Neural progenitor cell (in vitro differentiated cells): ENCODE data around the gene SPRY1.

ENCODE experiments used
- EZH2 ChIP-seq: fragments of 200-600 bp; sonication (generic); IDR thresholded peaks from 2 replicates; pipeline ENCODE4 v1.6.1; 2017; ENCODE audit warnings: antibody characterized with exemption, mild to moderate bottlenecking, moderate library complexity
- EZH2phosphoT487 ChIP-seq: fragments of 200-600 bp; sonication (generic); IDR thresholded peaks from 2 replicates; pipeline ENCODE4 v1.6.1; 2017; ENCODE audit warnings: antibody characterized with exemption
- TF ChIP-seq, protein P1 (sequence below): fragments of 200-600 bp; sonication (generic); IDR thresholded peaks from 2 replicates; pipeline ENCODE4 v1.5.1; 2017; ENCODE audit warnings: antibody characterized with exemption, mild to moderate bottlenecking

DNA sequence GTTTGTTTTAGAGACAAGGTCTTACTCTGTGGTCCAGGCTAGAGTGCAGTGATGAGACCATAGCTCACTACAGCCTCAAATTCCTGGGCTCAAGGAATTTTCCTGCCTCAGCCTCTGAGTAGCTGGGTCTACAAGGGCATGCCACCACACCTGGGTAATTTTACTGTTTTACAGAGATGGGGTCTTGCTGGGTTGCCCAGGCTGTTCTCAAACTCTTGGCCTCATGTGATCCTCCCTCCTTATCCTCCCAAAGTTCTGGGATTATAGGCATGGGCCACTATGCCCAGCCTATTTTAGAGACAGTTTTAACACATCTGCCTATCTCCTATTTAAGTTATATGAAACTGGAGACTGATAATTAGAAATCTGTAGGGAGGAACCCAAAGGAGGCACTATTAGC is 53.8 kb downstream of the SPRY1 start:
- TF ChIP-seq, protein P1, sequence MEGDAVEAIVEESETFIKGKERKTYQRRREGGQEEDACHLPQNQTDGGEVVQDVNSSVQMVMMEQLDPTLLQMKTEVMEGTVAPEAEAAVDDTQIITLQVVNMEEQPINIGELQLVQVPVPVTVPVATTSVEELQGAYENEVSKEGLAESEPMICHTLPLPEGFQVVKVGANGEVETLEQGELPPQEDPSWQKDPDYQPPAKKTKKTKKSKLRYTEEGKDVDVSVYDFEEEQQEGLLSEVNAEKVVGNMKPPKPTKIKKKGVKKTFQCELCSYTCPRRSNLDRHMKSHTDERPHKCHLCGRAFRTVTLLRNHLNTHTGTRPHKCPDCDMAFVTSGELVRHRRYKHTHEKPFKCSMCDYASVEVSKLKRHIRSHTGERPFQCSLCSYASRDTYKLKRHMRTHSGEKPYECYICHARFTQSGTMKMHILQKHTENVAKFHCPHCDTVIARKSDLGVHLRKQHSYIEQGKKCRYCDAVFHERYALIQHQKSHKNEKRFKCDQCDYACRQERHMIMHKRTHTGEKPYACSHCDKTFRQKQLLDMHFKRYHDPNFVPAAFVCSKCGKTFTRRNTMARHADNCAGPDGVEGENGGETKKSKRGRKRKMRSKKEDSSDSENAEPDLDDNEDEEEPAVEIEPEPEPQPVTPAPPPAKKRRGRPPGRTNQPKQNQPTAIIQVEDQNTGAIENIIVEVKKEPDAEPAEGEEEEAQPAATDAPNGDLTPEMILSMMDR, result no peak
- TF ChIP-seq EZH2phosphoT487, result no peak
- no peak for TF ChIP-seq EZH2
